GM12864 (cell line): Measurements from ENCODE around the gene ABTB2.
"Not testable (repeated sequence)": the region's sequence is repeated elsewhere in the genome, so short reads cannot be mapped to it uniquely, and the experiment has no call there.

Experiments used
- DNase-seq: peaks from one replicate; pipeline ENCODE4 v3.0.0-alpha.2; 2011; ENCODE audit warnings: low read depth
- H3K4me3 ChIP-seq: 2 replicates; pipeline ENCODE4 v1.5.1; 2011; ENCODE audit warnings: mild to moderate bottlenecking, low read depth, low read length, control low read depth
- TF ChIP-seq, protein P1 (sequence below): IDR thresholded peaks from 2 replicates; pipeline ENCODE4 v1.5.1; 2011; ENCODE audit warnings: low read depth, mild to moderate bottlenecking, moderate library complexity, low read length, control low read depth, inconsistent platforms; ENCODE audit errors: missing control alignments

Gene ABTB2

DNA sequence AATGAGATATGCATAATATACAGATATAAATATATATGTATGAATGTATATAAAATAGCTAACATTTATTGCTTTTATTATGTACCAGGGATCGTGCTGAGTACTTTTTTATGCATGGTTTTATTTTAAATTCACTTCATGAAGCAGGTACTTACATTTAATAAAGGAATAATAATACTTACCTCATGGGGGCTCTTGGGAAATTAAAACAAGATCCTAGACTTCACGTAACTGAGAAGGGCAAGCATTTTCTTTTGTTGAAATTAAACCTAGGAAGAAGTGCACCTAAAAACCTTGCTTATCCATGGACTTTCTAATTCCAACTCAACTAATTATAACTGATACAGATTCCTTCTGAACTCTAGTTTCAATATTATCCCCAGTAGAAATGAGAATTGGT lies 40.0 kb upstream of the ABTB2 start:
- DNase-seq = no peak
- TF ChIP-seq, protein P1, sequence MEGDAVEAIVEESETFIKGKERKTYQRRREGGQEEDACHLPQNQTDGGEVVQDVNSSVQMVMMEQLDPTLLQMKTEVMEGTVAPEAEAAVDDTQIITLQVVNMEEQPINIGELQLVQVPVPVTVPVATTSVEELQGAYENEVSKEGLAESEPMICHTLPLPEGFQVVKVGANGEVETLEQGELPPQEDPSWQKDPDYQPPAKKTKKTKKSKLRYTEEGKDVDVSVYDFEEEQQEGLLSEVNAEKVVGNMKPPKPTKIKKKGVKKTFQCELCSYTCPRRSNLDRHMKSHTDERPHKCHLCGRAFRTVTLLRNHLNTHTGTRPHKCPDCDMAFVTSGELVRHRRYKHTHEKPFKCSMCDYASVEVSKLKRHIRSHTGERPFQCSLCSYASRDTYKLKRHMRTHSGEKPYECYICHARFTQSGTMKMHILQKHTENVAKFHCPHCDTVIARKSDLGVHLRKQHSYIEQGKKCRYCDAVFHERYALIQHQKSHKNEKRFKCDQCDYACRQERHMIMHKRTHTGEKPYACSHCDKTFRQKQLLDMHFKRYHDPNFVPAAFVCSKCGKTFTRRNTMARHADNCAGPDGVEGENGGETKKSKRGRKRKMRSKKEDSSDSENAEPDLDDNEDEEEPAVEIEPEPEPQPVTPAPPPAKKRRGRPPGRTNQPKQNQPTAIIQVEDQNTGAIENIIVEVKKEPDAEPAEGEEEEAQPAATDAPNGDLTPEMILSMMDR = no peak
- no peak overlapping the region for H3K4me3 ChIP-seq

DNA sequence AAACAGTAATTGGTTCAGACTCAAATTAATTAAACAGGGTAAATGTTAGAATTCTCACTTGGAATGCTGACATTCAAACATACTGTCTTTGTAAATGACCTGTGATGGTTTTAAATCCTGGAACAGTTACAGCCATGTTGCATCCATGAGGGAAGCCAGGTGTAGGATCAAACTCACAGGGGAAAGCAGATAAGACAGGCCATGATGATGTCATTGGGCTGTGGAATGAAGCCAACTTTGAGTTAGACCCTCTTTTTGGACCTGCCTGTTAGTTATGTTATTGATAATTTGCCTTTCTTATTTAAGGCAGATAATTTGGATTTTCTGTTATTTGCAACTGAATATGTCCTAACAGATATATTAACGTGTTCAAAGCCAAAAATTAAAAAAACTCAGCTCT lies 39.3 kb upstream of the ABTB2 start:
- DNase-seq = no peak
- TF ChIP-seq, protein P1 = no peak

DNA sequence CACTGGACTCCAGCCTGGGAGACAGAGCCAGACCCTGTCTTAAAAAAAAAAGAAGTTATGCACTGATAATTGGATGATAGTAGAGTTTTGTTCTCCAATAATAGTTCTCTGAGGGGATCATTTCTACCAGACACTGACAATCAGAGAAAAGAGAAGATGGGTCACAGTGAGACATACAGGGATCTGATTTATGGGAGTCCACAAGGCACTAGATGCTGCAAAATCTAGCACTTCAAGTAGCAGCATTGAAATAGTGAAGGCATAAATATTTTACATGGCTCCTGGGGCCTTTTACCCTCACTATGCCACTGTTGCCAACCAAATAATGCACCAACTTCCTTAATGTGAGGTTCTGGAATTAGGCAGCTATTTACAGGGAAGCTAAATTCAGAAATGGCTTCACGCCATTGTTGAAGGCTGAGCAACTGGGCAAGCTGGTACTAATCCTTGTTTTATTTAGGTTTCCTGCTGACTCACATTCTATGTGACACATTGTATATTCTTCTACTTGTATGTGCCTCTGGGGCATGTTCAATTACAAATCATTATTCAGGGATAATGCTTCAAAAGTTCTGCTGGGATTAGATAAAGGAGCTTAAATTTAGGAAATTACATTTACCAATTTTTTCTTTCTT lies 38.2 kb upstream of the ABTB2 start:
- TF ChIP-seq, protein P1 = no peak
- H3K4me3 ChIP-seq = no peak overlapping the region
- DNase-seq = no peak

More for the DNA sequence above, 39.3 kb upstream of the ABTB2 start:
- H3K4me3 ChIP-seq = no peak overlapping the region

DNA sequence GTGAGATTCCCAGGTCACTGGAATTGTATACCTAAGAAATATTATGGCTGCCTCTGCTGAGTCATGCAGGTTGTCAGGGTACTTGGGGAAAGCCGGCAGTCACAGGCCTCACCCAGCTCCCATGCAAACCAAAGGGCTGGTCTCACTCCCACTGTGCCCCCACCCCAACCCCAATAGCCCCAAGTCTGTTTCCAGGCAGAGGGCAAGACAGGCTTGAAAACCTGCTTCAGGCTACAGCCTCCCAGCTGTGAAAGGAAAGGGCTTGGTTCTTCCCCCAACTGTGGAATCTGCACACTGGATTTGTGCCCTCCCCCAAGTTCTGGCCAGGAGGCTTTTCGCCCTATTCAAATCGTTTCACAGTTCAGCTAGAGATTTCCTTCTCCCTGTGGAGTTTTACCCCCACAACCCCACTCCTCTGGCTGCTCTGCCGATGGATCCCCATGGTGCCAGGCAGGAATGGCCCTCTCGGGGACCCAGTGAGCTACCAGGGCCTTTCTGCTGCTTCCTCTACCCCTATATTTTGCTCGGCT lies 37.0 kb upstream of the ABTB2 start:
- TF ChIP-seq, protein P1 = no peak
- DNase-seq = no peak
- H3K4me3 ChIP-seq = no peak overlapping the region

DNA sequence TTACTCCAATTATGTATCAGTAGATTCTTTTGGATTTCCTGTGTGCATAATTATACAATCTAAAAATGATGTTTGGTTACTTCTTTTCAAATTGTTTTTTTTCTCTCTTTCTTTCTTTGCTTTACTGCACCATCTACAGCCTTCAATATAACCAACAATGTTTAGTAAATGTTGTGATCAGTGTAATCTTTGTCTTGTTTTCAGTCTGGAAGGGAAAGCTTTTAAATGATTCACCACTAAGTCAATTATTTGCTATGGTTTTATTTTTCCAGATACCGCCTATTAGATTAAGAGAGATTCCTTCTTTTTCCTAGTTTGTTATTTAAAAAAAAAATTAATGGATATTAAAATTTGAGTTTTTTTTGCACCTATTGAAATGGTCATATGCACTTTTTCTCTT lies 29.8 kb upstream of the ABTB2 start:
- TF ChIP-seq, protein P1 = no peak
- H3K4me3 ChIP-seq = no peak overlapping the region
- no peak for DNase-seq

DNA sequence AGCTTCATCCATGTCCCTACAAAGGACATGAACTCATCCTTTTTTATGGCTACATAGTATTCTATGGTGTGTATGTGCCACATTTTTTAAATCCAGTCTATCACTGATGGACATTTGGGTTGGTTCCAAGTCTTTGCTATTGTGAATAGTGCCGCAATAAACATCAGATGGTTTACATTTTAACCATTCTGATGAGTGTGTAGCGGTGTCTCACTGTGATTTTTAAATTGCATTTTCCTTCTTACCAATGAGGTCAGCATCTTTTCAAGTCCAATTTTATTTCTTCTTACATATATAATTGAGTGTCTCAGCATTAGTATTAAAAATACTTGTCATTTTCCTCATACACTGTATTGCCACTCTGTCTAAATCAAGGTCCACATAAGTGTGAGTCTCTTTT lies 28.5 kb upstream of the ABTB2 start:
- not testable (repeated sequence) for DNase-seq

DNA sequence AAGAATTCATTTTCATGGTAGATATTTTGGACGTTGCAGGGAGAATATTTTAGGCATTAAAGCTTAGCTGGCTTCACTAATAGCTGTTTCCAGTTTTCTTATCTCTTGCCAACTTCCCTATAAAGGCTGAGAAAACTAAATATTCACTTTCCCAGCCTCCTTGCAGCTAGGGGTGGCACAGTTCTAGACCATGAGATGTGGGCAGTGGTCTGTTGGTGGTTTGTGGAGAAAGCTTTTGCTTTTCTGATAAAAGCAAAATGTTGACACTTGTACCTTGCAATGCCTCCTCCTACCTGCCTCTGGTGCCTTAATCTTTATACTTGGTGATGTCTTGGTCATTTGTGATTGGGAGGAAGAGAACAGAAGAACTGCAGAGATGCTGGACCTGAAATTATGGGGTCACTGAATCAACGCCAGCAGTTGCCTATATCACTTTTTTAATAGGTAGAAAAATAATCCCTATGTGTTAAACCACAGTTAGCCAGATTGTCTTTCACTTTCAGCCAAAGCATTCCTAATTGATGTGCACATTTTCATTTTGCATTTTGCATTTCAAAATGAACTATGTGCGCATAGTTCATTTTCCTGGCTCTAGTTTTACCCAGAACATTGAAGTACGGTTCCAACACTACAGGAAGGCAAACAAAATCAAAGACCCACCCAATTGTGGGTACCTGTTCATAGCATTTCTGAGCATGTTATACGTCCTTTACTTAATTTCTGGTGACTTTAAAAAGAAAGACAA lies 24.9 kb upstream of the ABTB2 start:
- no peak overlapping the region for H3K4me3 ChIP-seq
- no peak for DNase-seq
- TF ChIP-seq, protein P1 = no peak

More for the DNA sequence above, 28.5 kb upstream of the ABTB2 start:
- not testable (repeated sequence) for H3K4me3 ChIP-seq
